CD8-positive, alpha-beta memory T cell (primary cell): Measurements from ENCODE around the gene TRIM64C. TPM values are rescaled to one million over a fixed set of nuclear protein-coding genes. Genes with fewer than 3 reads are reported as not detected.
"Not testable (repeated sequence)": the region's sequence is repeated elsewhere in the genome, so short reads cannot be mapped to it uniquely, and the experiment has no call there.

Experiments used
- CTCF ChIA-PET: fragments of 350-600 bp; sonication (Branson Sonifier 250); formaldehyde crosslinking; loops from one replicate; lab custom pipeline; 2021; ENCODE audit warnings: antibody characterized with exemption; lab: Charles Lee
- POLR2A ChIA-PET: fragments of 350-600 bp; sonication (Branson Sonifier 250); formaldehyde crosslinking; loops from one replicate; lab custom pipeline; 2021; ENCODE audit warnings: antibody characterized with exemption; lab: Charles Lee
- DNase-seq, 5 donors: peaks; one replicate each; pipeline versions ENCODE4 v3.0.0 to v3.0.0-alpha.2; 2020 to 2022; ENCODE audit warnings: mixed read lengths in 1 of 5
- H3K27ac ChIP-seq: one replicate; pipeline ENCODE4 v1.7.0; 2013; ENCODE audit warnings: low read depth, mild to moderate bottlenecking, low read length, moderate library complexity
- H3K27me3 ChIP-seq: 2 replicates; pipeline ENCODE4 v1.7.0; 2013; ENCODE audit warnings: low read length, mild to moderate bottlenecking; ENCODE audit not compliant: insufficient read depth, poor library complexity, severe bottlenecking
- H3K36me3 ChIP-seq: 2 replicates; pipeline ENCODE4 v1.7.0; 2013; ENCODE audit warnings: mild to moderate bottlenecking, low read length, moderate library complexity; ENCODE audit not compliant: insufficient read depth
- H3K4me1 ChIP-seq: 2 replicates; pipeline ENCODE4 v1.7.0; 2013; ENCODE audit warnings: mild to moderate bottlenecking, low read length, moderate library complexity; ENCODE audit not compliant: insufficient read depth
- H3K4me3 ChIP-seq: 2 replicates; pipeline ENCODE4 v1.7.0; 2013; ENCODE audit warnings: mild to moderate bottlenecking, low read length
- H3K9me3 ChIP-seq: 2 replicates; pipeline ENCODE4 v1.7.0; 2013; ENCODE audit warnings: mild to moderate bottlenecking, low read length
- H3K27ac Mint-ChIP-seq, 8 donors: one replicate each; pipeline ENCODE4 v1.8.0; 2020 to 2021; ENCODE audit warnings: mixed read lengths in 8 of 8, mild to moderate bottlenecking in 6 of 8, inconsistent platforms in 3 of 8, moderate library complexity in 3 of 8
- H3K27me3 Mint-ChIP-seq, 2 donors: one replicate each; pipeline ENCODE4 v1.8.0; 2020 to 2021; ENCODE audit warnings: mixed read lengths in 2 of 2, mild to moderate bottlenecking in 1 of 2, moderate library complexity in 1 of 2
- H3K36me3 Mint-ChIP-seq, 3 donors: one replicate each; pipeline ENCODE4 v1.8.0; 2020 to 2021; ENCODE audit warnings: mixed read lengths in 3 of 3, inconsistent platforms in 1 of 3, mild to moderate bottlenecking in 1 of 3
- H3K4me1 Mint-ChIP-seq, 3 donors: one replicate each; pipeline ENCODE4 v1.8.0; 2020 to 2021; ENCODE audit warnings: mixed read lengths in 3 of 3, inconsistent platforms in 1 of 3, mild to moderate bottlenecking in 1 of 3
- H3K4me3 Mint-ChIP-seq, 7 donors: one replicate each; pipeline ENCODE4 v1.8.0; 2020 to 2021; ENCODE audit warnings: mixed read lengths in 7 of 7, mild to moderate bottlenecking in 6 of 7, moderate library complexity in 4 of 7, inconsistent platforms in 2 of 7
- H3K9me3 Mint-ChIP-seq, 5 donors: one replicate each; pipeline ENCODE4 v1.8.0; 2020 to 2022; ENCODE audit warnings: mixed read lengths in 5 of 5, mild to moderate bottlenecking in 3 of 5, moderate library complexity in 2 of 5, inconsistent platforms in 1 of 5
- polyA plus RNA-seq: library from polyadenylated mRNA; unstranded; fragments of 300-500 nt; fragmentation: Illumina TruSeq; gene quantifications from one replicate; pipeline ENCODE4 v1.2.3, GENCODE V29; 2021
- total RNA-seq, 2 experiments: library from RNA; stranded (reverse); gene quantifications; one replicate each; pipeline ENCODE4 v1.2.3, GENCODE V29; 2021

Gene TRIM64C
- not detected for total RNA-seq
- polyA plus RNA-seq, result not detected

GRCh38 chr11:49059012-49059411 lies at the start of gene TRIM64C:
TSS of gene TRIM64C (minus strand) at chr11:49059112. CDS start at chr11:49059112, 0 bp downstream.
- H3K4me3 Mint-ChIP-seq, H3K9me3 Mint-ChIP-seq, DNase-seq, H3K36me3 Mint-ChIP-seq, CTCF ChIA-PET, H3K4me1 ChIP-seq, H3K27ac ChIP-seq, H3K4me3 ChIP-seq, H3K9me3 ChIP-seq, H3K27me3 ChIP-seq, H3K36me3 ChIP-seq, POLR2A ChIA-PET, H3K27ac Mint-ChIP-seq, H3K27me3 Mint-ChIP-seq, H3K4me1 Mint-ChIP-seq: not testable (repeated sequence)

GRCh38 chr11:49102356-49102755 lies 43.4 kb upstream of the TRIM64C start:
- H3K9me3 Mint-ChIP-seq, H3K36me3 ChIP-seq, H3K4me3 ChIP-seq, DNase-seq, POLR2A ChIA-PET, H3K27ac Mint-ChIP-seq, H3K36me3 Mint-ChIP-seq, H3K4me3 Mint-ChIP-seq, H3K4me1 ChIP-seq, H3K27me3 ChIP-seq, CTCF ChIA-PET, H3K4me1 Mint-ChIP-seq, H3K27ac ChIP-seq, H3K9me3 ChIP-seq, H3K27me3 Mint-ChIP-seq: not testable (repeated sequence)

DNA sequence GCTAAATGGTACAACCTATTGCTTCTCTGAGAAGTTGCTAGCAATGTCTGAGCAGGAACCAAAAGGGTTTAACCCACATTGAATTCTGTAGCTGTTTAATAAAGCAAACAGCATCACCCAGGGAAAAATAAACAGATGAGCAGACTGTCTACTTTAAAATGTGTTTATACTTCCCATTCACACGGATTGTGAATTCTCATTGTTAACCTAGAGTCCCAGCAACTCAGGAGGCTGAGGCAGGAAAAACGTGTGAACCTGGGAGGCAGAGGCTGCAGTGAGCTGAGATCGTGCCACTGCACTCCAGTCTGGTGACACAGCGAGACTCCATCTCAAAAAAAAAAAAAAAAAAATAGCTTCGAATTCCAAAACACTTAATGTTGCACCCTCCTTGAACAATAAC lies 11.0 kb upstream of the TRIM64C start:
- H3K36me3 ChIP-seq, CTCF ChIA-PET, DNase-seq, H3K4me1 ChIP-seq, H3K4me3 Mint-ChIP-seq, H3K27me3 Mint-ChIP-seq, POLR2A ChIA-PET, H3K36me3 Mint-ChIP-seq, H3K4me3 ChIP-seq, H3K9me3 ChIP-seq, H3K27ac Mint-ChIP-seq, H3K4me1 Mint-ChIP-seq, H3K27me3 ChIP-seq, H3K27ac ChIP-seq: not testable (repeated sequence)
- H3K9me3 Mint-ChIP-seq, result peaks cover 4 to 13% (median 6%) of the 10 kb centered on the region in 5 donors

- H3K36me3 Mint-ChIP-seq, H3K9me3 Mint-ChIP-seq, H3K27ac ChIP-seq, POLR2A ChIA-PET, H3K4me3 ChIP-seq, H3K4me3 Mint-ChIP-seq, H3K27me3 Mint-ChIP-seq, H3K4me1 Mint-ChIP-seq, H3K4me1 ChIP-seq, H3K27ac Mint-ChIP-seq, H3K36me3 ChIP-seq, H3K27me3 ChIP-seq, DNase-seq, H3K9me3 ChIP-seq, CTCF ChIA-PET: not testable (repeated sequence)
These were observed 9.1 kb downstream of the TRIM64C start for GRCh38 chr11:49049821-49050220.

GRCh38 chr11:49048229-49048628 lies 10.7 kb downstream of the TRIM64C start:
- not testable (repeated sequence) for H3K27ac ChIP-seq

GRCh38 chr11:49028523-49028922 lies 30.4 kb downstream of the TRIM64C start, which contains the start of gene TRIM49B:
TSS of gene TRIM49B (plus strand) at chr11:49028823. CDS start at chr11:49031600, 2,777 bp downstream.
- H3K36me3 Mint-ChIP-seq, CTCF ChIA-PET, H3K27me3 Mint-ChIP-seq, H3K9me3 ChIP-seq, H3K4me3 Mint-ChIP-seq, H3K36me3 ChIP-seq, H3K4me3 ChIP-seq, H3K9me3 Mint-ChIP-seq, DNase-seq, H3K4me1 ChIP-seq, H3K27me3 ChIP-seq, H3K4me1 Mint-ChIP-seq, H3K27ac ChIP-seq, POLR2A ChIA-PET, H3K27ac Mint-ChIP-seq: not testable (repeated sequence)

More at GRCh38 chr11:49048229-49048628, 10.7 kb downstream of the TRIM64C start:
- H3K9me3 Mint-ChIP-seq, H3K27me3 ChIP-seq, H3K36me3 ChIP-seq, H3K4me1 ChIP-seq, H3K4me1 Mint-ChIP-seq, H3K36me3 Mint-ChIP-seq, H3K27me3 Mint-ChIP-seq, DNase-seq, H3K27ac Mint-ChIP-seq, CTCF ChIA-PET, POLR2A ChIA-PET, H3K4me3 Mint-ChIP-seq, H3K4me3 ChIP-seq, H3K9me3 ChIP-seq: not testable (repeated sequence)

Other genes starting within 250 kb of the TRIM64C start
- not detected for gene TRIM51G, start 75.2 kb downstream of the TRIM64C start, total RNA-seq
- not detected for gene TRIM51G, start 75.2 kb downstream of the TRIM64C start, polyA plus RNA-seq
- not detected for gene TRIM49B, start 30.3 kb downstream of the TRIM64C start, total RNA-seq
- gene TRIM49B, start 30.3 kb downstream of the TRIM64C start, polyA plus RNA-seq, result not detected
- not detected for gene FOLH1, start 149.5 kb upstream of the TRIM64C start, total RNA-seq
- not detected for gene FOLH1, start 149.5 kb upstream of the TRIM64C start, polyA plus RNA-seq